ENCODE results near the gene FAM20A.

- no peak for TF ChIP-seq CTCF (IDR thresholded peaks at IDR 0.05 in 2 of 3, conservative IDR thresholded peaks at IDR 0.05 in 1 of 3; ENCODE audit: borderline replicate concordance in 1 of 3, insufficient read depth in 1 of 3, low read depth in 2 of 3, low read length in 2 of 3)
- no peak for TF ChIP-seq JUND (IDR thresholded peaks at IDR 0.05)
- no peak for TF ChIP-seq ZBTB33 (IDR thresholded peaks at IDR 0.05; ENCODE audit: extremely low read depth, insufficient replicate concordance, low read length)
- TF ChIP-seq POLR2AphosphoS5 (IDR thresholded peaks at IDR 0.05; ENCODE audit: low read depth, low read length) = no peak
- no peak for TF ChIP-seq EGR1 (IDR thresholded peaks at IDR 0.05; ENCODE audit: low read depth)
Observed at GRCh38 chr17:68587026-68587425, 14.1 kb downstream of the FAM20A start.

Data from HCT116 (cell line).